H4 (cell line): ENCODE measurements around the gene OSCP1. TPM values are rescaled to one million over a fixed set of nuclear protein-coding genes. Genes with fewer than 3 reads are reported as not detected.

Experiments used
- DNase-seq: peaks from one replicate; pipeline ENCODE4 v3.0.0-alpha.2; 2015; ENCODE audit warnings: low spot score
- total RNA-seq: library from RNA; depleted of rRNA; stranded (reverse); fragments of >200 nt; shearing (Covaris generic); gene quantifications from 2 replicates; pipeline ENCODE4 v1.2.3, GENCODE V29; 2014

OSCP1 gene
- total RNA-seq, 1 experiment from 2014 or later, result 8.4 TPM

- no peak for DNase-seq
Measured at GRCh38 chr1:36446746-36447145, 3.5 kb downstream of the OSCP1 start.

- no peak for DNase-seq
Measured at GRCh38 chr1:36446271-36446670, 4.0 kb downstream of the OSCP1 start.

- no peak for DNase-seq
Measured at GRCh38 chr1:36443297-36443696, 7.0 kb downstream of the OSCP1 start.

- DNase-seq, result no peak
Measured at GRCh38 chr1:36442337-36442736, 7.9 kb downstream of the OSCP1 start.

GRCh38 chr1:36440646-36441045, 9.6 kb downstream of the OSCP1 start:
- no peak for DNase-seq

- no peak for DNase-seq
Measured at GRCh38 chr1:36440044-36440443, 10.2 kb downstream of the OSCP1 start.

GRCh38 chr1:36438715-36439114, 11.5 kb downstream of the OSCP1 start:
- no peak for DNase-seq

- no peak for DNase-seq
Measured at GRCh38 chr1:36436821-36437220, 13.4 kb downstream of the OSCP1 start.

- DNase-seq, result no peak
Measured at GRCh38 chr1:36433102-36433501, 17.1 kb downstream of the OSCP1 start.

GRCh38 chr1:36432616-36433015, 17.6 kb downstream of the OSCP1 start:
- DNase-seq, result no peak

GRCh38 chr1:36425791-36426190, 24.5 kb downstream of the OSCP1 start:
- no peak for DNase-seq

GRCh38 chr1:36421649-36422048, 28.6 kb downstream of the OSCP1 start:
- no peak for DNase-seq

- DNase-seq, result peak; percentile 78
Measured at GRCh38 chr1:36420836-36421317, 29.4 kb downstream of the OSCP1 start.

- DNase-seq, result no peak
Measured at GRCh38 chr1:36420409-36420808, 29.8 kb downstream of the OSCP1 start.

GRCh38 chr1:36419569-36419968, 30.7 kb downstream of the OSCP1 start:
- no peak for DNase-seq

- DNase-seq, result no peak
Measured at GRCh38 chr1:36419140-36419539, 31.1 kb downstream of the OSCP1 start.

GRCh38 chr1:36417931-36418330, 32.3 kb downstream of the OSCP1 start:
- DNase-seq, result no peak

GRCh38 chr1:36415661-36416326, 34.5 kb downstream of the OSCP1 start:
- no peak for DNase-seq

GRCh38 chr1:36414384-36414783, 35.9 kb downstream of the OSCP1 start:
- no peak for DNase-seq

GRCh38 chr1:36411674-36412648, 38.3 kb downstream of the OSCP1 start:
- DNase-seq, result no peak

GRCh38 chr1:36408479-36408878, 41.8 kb downstream of the OSCP1 start:
- DNase-seq, result no peak

GRCh38 chr1:36406440-36406839, 43.8 kb downstream of the OSCP1 start:
- no peak for DNase-seq

GRCh38 chr1:36402504-36402890, 47.8 kb downstream of the OSCP1 start:
- DNase-seq, result no peak
